ENCODE data around the gene SPCS2.

The SPCS2 gene

GRCh38 chr11:74978041-74978440, 29.0 kb downstream of the SPCS2 start:
- Histone ChIP-seq H2BK12ac (ENCODE audit: low read length in 2 of 2) (no peak overlapping the region), H3K9ac (ENCODE audit: low read length) (no peak overlapping the region), H4K8ac (ENCODE audit: low read length) (no peak overlapping the region), H3K4me1 (ENCODE audit: control insufficient read depth, insufficient read depth, low read depth, low read length) (no peaks in the 10 kb centered on the region), H2AK5ac (ENCODE audit: low read length, severe bottlenecking) (no peak overlapping the region), H3K14ac (ENCODE audit: low read length in 2 of 2) (no peak overlapping the region), H3K18ac (ENCODE audit: low read depth in 1 of 2, low read length in 2 of 2) (no peak overlapping the region), H3K4me3 (ENCODE audit: insufficient read depth in 1 of 2, low read depth in 1 of 2, low read length in 2 of 2) (no peak overlapping the region), H3K27me3 (ENCODE audit: control insufficient read depth in 1 of 2, insufficient read depth in 1 of 2, low read length in 2 of 2) (no peaks in the 10 kb centered on the region), H3K79me1 (replicated peaks; ENCODE audit: low read length, poor library complexity, severe bottlenecking) (peaks cover 21% of the 10 kb centered on the region), H3K4ac (ENCODE audit: low read depth in 1 of 2, low read length in 2 of 2) (no peak overlapping the region), H3K36me3 (ENCODE audit: control insufficient read depth in 1 of 2, insufficient read depth in 2 of 2, low read depth in 1 of 2, low read length in 2 of 2) (peaks cover 15 to 71% of the 10 kb centered on the region in 2 experiments), H4K91ac (ENCODE audit: low read length) (no peak overlapping the region), H2BK15ac (ENCODE audit: low read depth, poor library complexity, severe bottlenecking) (no peak overlapping the region), H3K9me3 (ENCODE audit: control insufficient read depth, low read length) (no peaks in the 10 kb centered on the region), H3K27ac (ENCODE audit: low read length, poor library complexity, severe bottlenecking) (no peak overlapping the region), H3K4me2 (ENCODE audit: low read length, poor library complexity, severe bottlenecking) (no peak overlapping the region), H2AFZ (ENCODE audit: low read depth, low read length) (no peak overlapping the region), H2BK5ac (ENCODE audit: low read depth, low read length, poor library complexity, severe bottlenecking) (no peak overlapping the region), H2BK120ac (ENCODE audit: low read depth, low read length) (no peak overlapping the region), H3K23ac (ENCODE audit: low read length in 2 of 2) (no peak overlapping the region)
- 97% methylated on average over 4 of the region's 4 CpGs for WGBS
- no peak for DNase-seq

- Histone ChIP-seq H4K8ac (ENCODE audit: low read length) (no peak overlapping the region), H3K27me3 (ENCODE audit: control insufficient read depth in 1 of 2, insufficient read depth in 1 of 2, low read length in 2 of 2) (no peaks in the 10 kb centered on the region), H3K23ac (ENCODE audit: low read length in 2 of 2) (no peak overlapping the region), H3K9me3 (ENCODE audit: control insufficient read depth, low read length) (no peaks in the 10 kb centered on the region), H2BK15ac (ENCODE audit: low read depth, poor library complexity, severe bottlenecking) (no peak overlapping the region), H3K79me1 (replicated peaks; ENCODE audit: low read length, poor library complexity, severe bottlenecking) (peaks cover 9% of the 10 kb centered on the region), H3K4me2 (ENCODE audit: low read length, poor library complexity, severe bottlenecking) (no peak overlapping the region), H3K18ac (ENCODE audit: low read depth in 1 of 2, low read length in 2 of 2) (no peak overlapping the region), H2BK120ac (ENCODE audit: low read depth, low read length) (no peak overlapping the region), H3K14ac (ENCODE audit: low read length in 2 of 2) (no peak overlapping the region), H2BK12ac (ENCODE audit: low read length in 2 of 2) (no peak overlapping the region), H3K4ac (ENCODE audit: low read depth in 1 of 2, low read length in 2 of 2) (no peak overlapping the region), H3K36me3 (ENCODE audit: control insufficient read depth in 1 of 2, insufficient read depth in 2 of 2, low read depth in 1 of 2, low read length in 2 of 2) (peaks cover 9 to 53% of the 10 kb centered on the region in 2 experiments), H3K4me1 (ENCODE audit: control insufficient read depth, insufficient read depth, low read depth, low read length) (no peaks in the 10 kb centered on the region), H3K4me3 (ENCODE audit: insufficient read depth in 1 of 2, low read depth in 1 of 2, low read length in 2 of 2) (no peak overlapping the region), H2AFZ (ENCODE audit: low read depth, low read length) (no peak overlapping the region), H3K27ac (ENCODE audit: low read length, poor library complexity, severe bottlenecking) (no peak overlapping the region), H4K91ac (ENCODE audit: low read length) (no peak overlapping the region), H3K9ac (ENCODE audit: low read length) (no peak overlapping the region), H2BK5ac (ENCODE audit: low read depth, low read length, poor library complexity, severe bottlenecking) (no peak overlapping the region), H2AK5ac (ENCODE audit: low read length, severe bottlenecking) (no peak overlapping the region)
- WGBS = 100% methylated on average over 2 of the region's 2 CpGs
- DNase-seq = no peak
Observed at GRCh38 chr11:74980634-74981033, 31.6 kb downstream of the SPCS2 start.

DNA sequence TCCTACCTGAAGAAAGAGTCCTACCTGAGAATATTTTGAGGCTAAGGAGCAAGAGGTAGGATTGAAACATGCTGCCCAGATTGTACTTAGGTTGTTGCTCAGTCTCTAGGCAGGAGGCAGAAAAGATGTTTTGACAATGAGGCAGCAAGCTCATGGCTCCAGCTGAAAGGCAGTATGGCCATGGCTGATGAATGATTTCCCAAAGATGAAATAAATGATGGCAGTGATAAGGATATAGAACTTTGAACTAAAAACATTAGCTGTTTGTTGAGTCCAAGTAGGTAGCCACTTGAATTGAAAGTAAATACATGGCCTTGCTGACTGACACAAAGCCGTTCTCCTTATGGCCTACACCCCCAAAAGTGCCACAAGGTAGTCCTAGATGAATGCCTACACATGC, 32.8 kb downstream of the SPCS2 start:
- H3K9me3 ChIP-seq (ENCODE audit: control insufficient read depth, low read length) = no peaks in the 10 kb centered on the region
- H2BK5ac ChIP-seq (ENCODE audit: low read depth, low read length, poor library complexity, severe bottlenecking) = no peak overlapping the region
- no peak overlapping the region for H3K9ac ChIP-seq (ENCODE audit: low read length)
- H2AK5ac ChIP-seq (ENCODE audit: low read length, severe bottlenecking) = no peak overlapping the region
- H3K14ac ChIP-seq (ENCODE audit: low read length in 2 of 2) = no peak overlapping the region
- H3K27me3 ChIP-seq (ENCODE audit: control insufficient read depth in 1 of 2, insufficient read depth in 1 of 2, low read length in 2 of 2) = no peaks in the 10 kb centered on the region
- H3K36me3 ChIP-seq (ENCODE audit: control insufficient read depth in 1 of 2, insufficient read depth in 2 of 2, low read depth in 1 of 2, low read length in 2 of 2) = peaks cover 9 to 42% of the 10 kb centered on the region in 2 experiments
- DNase-seq = no peak
- no peak overlapping the region for H3K4me3 ChIP-seq (ENCODE audit: insufficient read depth in 1 of 2, low read depth in 1 of 2, low read length in 2 of 2)
- H4K8ac ChIP-seq (ENCODE audit: low read length) = no peak overlapping the region
- no peak overlapping the region for H3K23ac ChIP-seq (ENCODE audit: low read length in 2 of 2)
- no peak overlapping the region for H2AFZ ChIP-seq (ENCODE audit: low read depth, low read length)
- no peak overlapping the region for H3K27ac ChIP-seq (ENCODE audit: low read length, poor library complexity, severe bottlenecking)
- no peak overlapping the region for H2BK15ac ChIP-seq (ENCODE audit: low read depth, poor library complexity, severe bottlenecking)
- H3K4me1 ChIP-seq (ENCODE audit: control insufficient read depth, insufficient read depth, low read depth, low read length) = no peaks in the 10 kb centered on the region
- no peak overlapping the region for H2BK120ac ChIP-seq (ENCODE audit: low read depth, low read length)
- no peak overlapping the region for H3K18ac ChIP-seq (ENCODE audit: low read depth in 1 of 2, low read length in 2 of 2)
- no peak overlapping the region for H3K4ac ChIP-seq (ENCODE audit: low read depth in 1 of 2, low read length in 2 of 2)
- no peak overlapping the region for H3K4me2 ChIP-seq (ENCODE audit: low read length, poor library complexity, severe bottlenecking)
- peaks cover 4% of the 10 kb centered on the region for H3K79me1 ChIP-seq (replicated peaks; ENCODE audit: low read length, poor library complexity, severe bottlenecking)
- no peak overlapping the region for H2BK12ac ChIP-seq (ENCODE audit: low read length in 2 of 2)
- WGBS = 100% methylated on average over 1 of the region's 1 CpG
- H4K91ac ChIP-seq (ENCODE audit: low read length) = no peak overlapping the region

- no peak overlapping the region for H3K4me3 ChIP-seq (ENCODE audit: insufficient read depth in 1 of 2, low read depth in 1 of 2, low read length in 2 of 2)
- peaks cover 1% of the 10 kb centered on the region for H3K4me1 ChIP-seq (ENCODE audit: control insufficient read depth, insufficient read depth, low read depth, low read length)
Observed at GRCh38 chr11:74984070-74984469, 35.0 kb downstream of the SPCS2 start.

More at GRCh38 chr11:74984070-74984469, 35.0 kb downstream of the SPCS2 start:
- H3K4me2 ChIP-seq (ENCODE audit: low read length, poor library complexity, severe bottlenecking) = no peak overlapping the region
- H3K23ac ChIP-seq (ENCODE audit: low read length in 2 of 2) = no peak overlapping the region
- H3K79me1 ChIP-seq (replicated peaks; ENCODE audit: low read length, poor library complexity, severe bottlenecking) = peaks cover 3% of the 10 kb centered on the region
- H3K27me3 ChIP-seq (ENCODE audit: control insufficient read depth in 1 of 2, insufficient read depth in 1 of 2, low read length in 2 of 2) = no peaks in the 10 kb centered on the region
- H3K9me3 ChIP-seq (ENCODE audit: control insufficient read depth, low read length) = no peaks in the 10 kb centered on the region
- H2BK5ac ChIP-seq (ENCODE audit: low read depth, low read length, poor library complexity, severe bottlenecking) = no peak overlapping the region
- H3K9ac ChIP-seq (ENCODE audit: low read length) = no peak overlapping the region
- no peak overlapping the region for H4K91ac ChIP-seq (ENCODE audit: low read length)
- H3K27ac ChIP-seq (ENCODE audit: low read length, poor library complexity, severe bottlenecking) = no peak overlapping the region
- H4K8ac ChIP-seq (ENCODE audit: low read length) = no peak overlapping the region
- WGBS = 94% methylated on average over 2 of the region's 3 CpGs
- no peak overlapping the region for H2BK120ac ChIP-seq (ENCODE audit: low read depth, low read length)
- H2BK15ac ChIP-seq (ENCODE audit: low read depth, poor library complexity, severe bottlenecking) = no peak overlapping the region
- DNase-seq = no peak
- no peak overlapping the region for H2BK12ac ChIP-seq (ENCODE audit: low read length in 2 of 2)
- H3K4ac ChIP-seq (ENCODE audit: low read depth in 1 of 2, low read length in 2 of 2) = no peak overlapping the region
- H2AFZ ChIP-seq (ENCODE audit: low read depth, low read length) = no peak overlapping the region
- H3K36me3 ChIP-seq (ENCODE audit: control insufficient read depth in 1 of 2, insufficient read depth in 2 of 2, low read depth in 1 of 2, low read length in 2 of 2) = peaks cover 9 to 25% of the 10 kb centered on the region in 2 experiments
- H3K14ac ChIP-seq (ENCODE audit: low read length in 2 of 2) = no peak overlapping the region
- no peak overlapping the region for H2AK5ac ChIP-seq (ENCODE audit: low read length, severe bottlenecking)
- H3K18ac ChIP-seq (ENCODE audit: low read depth in 1 of 2, low read length in 2 of 2) = no peak overlapping the region
